Measurements from ENCODE around the gene LCA5L.

DNA sequence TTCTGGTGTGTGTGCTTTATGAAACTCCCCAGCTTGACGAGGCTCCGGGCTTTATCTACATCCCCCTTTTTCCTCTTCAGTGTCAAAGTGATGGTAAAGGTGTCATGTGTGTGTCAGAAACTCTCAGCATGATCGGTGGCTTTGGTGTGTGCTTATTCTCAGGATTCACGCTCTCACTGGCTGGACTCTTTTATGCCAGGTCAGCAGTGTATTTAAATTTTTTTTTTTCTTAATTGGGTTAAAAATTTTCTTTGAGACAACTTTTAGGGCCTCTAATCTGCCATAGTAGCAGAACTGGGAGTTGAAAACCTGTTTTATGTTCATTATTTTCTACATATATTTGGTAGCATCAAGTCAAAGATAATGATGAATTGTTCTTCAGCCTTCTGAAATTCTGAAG is 27.2 kb upstream of the LCA5L start:
- TF ChIP-seq GATA2 (IDR thresholded peaks at IDR 0.05; ENCODE audit: low read depth, low read length) (no peak), GATA3 (IDR thresholded peaks at IDR 0.05; ENCODE audit: low read depth, low read length) (no peak)
